HCT116 (cell line): ENCODE measurements around the gene SP9. TPM values are rescaled to one million over a fixed set of nuclear protein-coding genes. Genes with fewer than 3 reads are reported as not detected.
A peak's percentile ranks its signal among the peaks of the same experiment; 100 is the strongest.

Experiments
- ATAC-seq: fragments of 200-7000 bp; cut with Tn5 transposase; 2 replicates; pipeline ENCODE4 v1.9.1; 2020; ENCODE audit warnings: mild to moderate bottlenecking, moderate library complexity
- BruUV-seq: library from RNA; stranded (reverse); fragments of 400-500 nt; replicated peaks from 2 replicates; lab custom pipeline; 2021; lab: Mats Ljungman, UMichigan
- CTCF ChIA-PET: fragments of 300-600 bp; sonication (Branson Sonifier 250); formaldehyde crosslinking; loops from one replicate; lab custom pipeline; 2021; ENCODE audit warnings: antibody characterized with exemption; lab: Charles Lee
- POLR2A ChIA-PET: fragments of 300-600, 350-600 bp; sonication (Branson Sonifier 250); formaldehyde crosslinking; loops from one replicate; lab custom pipeline; 2021; ENCODE audit warnings: antibody characterized with exemption; lab: Charles Lee
- RAD21 ChIA-PET, 2 experiments: fragments of 300-600 bp; sonication (Branson Sonifier 250); formaldehyde crosslinking; loops; one replicate each; lab custom pipeline; 2023; ENCODE audit warnings: low total read pairs in 2 of 2; ENCODE audit not compliant: uncharacterized antibody in 2 of 2, unreplicated experiment in 2 of 2, low non-redundant PET in 1 of 2; lab: Charles Lee
- DNase-seq: peaks from one replicate; pipeline ENCODE4 v3.0.0-alpha.2; 2010; ENCODE audit warnings: low read depth, low spot score
- H2AFZ ChIP-seq: fragments of 200-600 bp; shearing (Covaris generic), sonication (generic); 2 replicates; pipeline ENCODE4 v1.6.1; 2017; ENCODE audit warnings: low read depth, mixed run types, mixed read lengths, antibody characterized with exemption, low read length; ENCODE audit not compliant: poor library complexity, severe bottlenecking
- H3K27ac ChIP-seq: 2 replicates; pipeline ENCODE4 v1.5.1; 2012; ENCODE audit warnings: low read depth, low read length
- H3K27me3 ChIP-seq: fragments of 200-600 bp; sonication (generic); 2 replicates; pipeline ENCODE4 v1.6.1; 2016; ENCODE audit warnings: mixed run types, low read length, mixed read lengths; ENCODE audit not compliant: insufficient read depth
- H3K36me3 ChIP-seq, 2 experiments: fragments of 200-500 bp in 1 of 2; fragments of 200-600 bp in 1 of 2; sonication (Bioruptor generic) in 1 of 2; sonication (generic) in 1 of 2; 2 replicates each; pipeline versions ENCODE4 v1.5.1 to v1.6.1; 2014 to 2016; ENCODE audit warnings: low read length in 2 of 2, inconsistent platforms in 1 of 2, mixed read lengths in 1 of 2, mixed run types in 1 of 2; ENCODE audit not compliant: insufficient read depth in 2 of 2, control insufficient read depth in 1 of 2
- H3K4me1 ChIP-seq, 2 experiments: fragments of 200-600 bp in 1 of 2; sonication (generic) in 1 of 2; 2 replicates each; pipeline versions ENCODE4 v1.5.1 to v1.6.1; 2012 to 2017; ENCODE audit warnings: low read length in 2 of 2, inconsistent platforms in 1 of 2, mild to moderate bottlenecking in 1 of 2, mixed read lengths in 1 of 2, mixed run types in 1 of 2, moderate library complexity in 1 of 2; ENCODE audit not compliant: insufficient read depth in 2 of 2, control insufficient read depth in 1 of 2
- H3K4me2 ChIP-seq: fragments of 200-600 bp; sonication (generic); 2 replicates; pipeline ENCODE4 v1.6.1; 2017; ENCODE audit warnings: mixed run types, low read length, mixed read lengths
- H3K4me3 ChIP-seq, 2 experiments: fragments of 200-600 bp in 1 of 2; sonication (generic) in 1 of 2; replicated peaks in 1 of 2; 2 replicates each; pipeline ENCODE4 v1.5.1; 2011 to 2016; ENCODE audit warnings: low read length in 2 of 2, control low read depth in 1 of 2, low read depth in 1 of 2, mild to moderate bottlenecking in 1 of 2, mixed read lengths in 1 of 2, mixed run types in 1 of 2
- H3K79me2 ChIP-seq: fragments of 200-600 bp; sonication (generic); 2 replicates; pipeline ENCODE4 v1.6.1; 2017; ENCODE audit warnings: mild to moderate bottlenecking, mixed run types, low read length, moderate library complexity, mixed read lengths; ENCODE audit not compliant: insufficient read depth
- H3K9ac ChIP-seq: fragments of 200-600 bp; sonication (generic); 2 replicates; pipeline ENCODE4 v1.6.1; 2016; ENCODE audit warnings: low read length, mixed read lengths
- H3K9me2 ChIP-seq: fragments of 200-600 bp; sonication (generic), shearing (Covaris generic); 2 replicates; pipeline ENCODE4 v1.6.1; 2017; ENCODE audit warnings: mixed run types, mild to moderate bottlenecking, moderate library complexity; ENCODE audit not compliant: insufficient read depth
- H3K9me3 ChIP-seq, 2 experiments: fragments of 200-500 bp in 1 of 2; fragments of 200-600 bp in 1 of 2; sonication (Bioruptor generic) in 1 of 2; sonication (generic) in 1 of 2; 2 replicates each; pipeline ENCODE4 v1.6.1; 2014 to 2017; ENCODE audit warnings: low read length in 2 of 2, mixed read lengths in 2 of 2, inconsistent platforms in 1 of 2, low read depth in 1 of 2, mild to moderate bottlenecking in 1 of 2, mixed run types in 1 of 2, moderate library complexity in 1 of 2; ENCODE audit not compliant: control insufficient read depth in 1 of 2, insufficient read depth in 1 of 2
- H4K20me1 ChIP-seq: fragments of 200-600 bp; sonication (generic), shearing (Covaris generic); 2 replicates; pipeline ENCODE4 v1.6.1; 2017; ENCODE audit warnings: mixed run types, mild to moderate bottlenecking, moderate library complexity; ENCODE audit not compliant: insufficient read depth
- ATF3 ChIP-seq: IDR thresholded peaks from 2 replicates; pipeline ENCODE4 v1.6.1; 2012
- CEBPB ChIP-seq: IDR thresholded peaks from 2 replicates; pipeline ENCODE4 v1.6.1; 2012; ENCODE audit warnings: low read depth
- EGR1 ChIP-seq: IDR thresholded peaks from 2 replicates; pipeline ENCODE4 v1.6.1; 2012; ENCODE audit warnings: low read depth
- ELF1 ChIP-seq: IDR thresholded peaks from 2 replicates; pipeline ENCODE4 v1.6.1; 2012; ENCODE audit warnings: low read depth, borderline replicate concordance
- POLR2A ChIP-seq: IDR thresholded peaks from 2 replicates; pipeline ENCODE4 v1.7.0; 2011; ENCODE audit warnings: borderline replicate concordance; ENCODE audit not compliant: insufficient read depth, insufficient read length; ENCODE audit errors: extremely low read depth
- YY1 ChIP-seq: IDR thresholded peaks from 2 replicates; pipeline ENCODE4 v1.6.1; 2011; ENCODE audit warnings: low read length, low read depth, moderate library complexity, mild to moderate bottlenecking; ENCODE audit not compliant: insufficient replicate concordance; ENCODE audit errors: extremely low read depth
- intact Hi-C: fragments of 100-400 bp; cut with micrococcal nuclease; formaldehyde crosslinking; loops from 2 replicates; pipeline ENCODE4 v1.10.0; 2022
- total RNA-seq: library from RNA; stranded (reverse); gene quantifications from one replicate; pipeline ENCODE4 v1.2.1, GENCODE V29; 2021; ENCODE audit not compliant: unreplicated experiment
- TF ChIP-seq, protein P1 (sequence below): IDR thresholded peaks from 2 replicates; pipeline ENCODE4 v1.6.1; 2012
- TF ChIP-seq, protein P2 (sequence below), 3 experiments: fragments of 200-600 bp in 1 of 3; sonication (generic) in 1 of 3; IDR thresholded peaks in 2 of 3; conservative IDR thresholded peaks in 1 of 3; 2 replicates each; pipeline ENCODE4 v1.5.1; 2012 to 2017; ENCODE audit warnings: low read depth in 2 of 3, low read length in 2 of 3, antibody characterized with exemption in 1 of 3, borderline replicate concordance in 1 of 3, control low read depth in 1 of 3, mild to moderate bottlenecking in 1 of 3, mixed read lengths in 1 of 3, mixed run types in 1 of 3, moderate library complexity in 1 of 3; ENCODE audit not compliant: insufficient read depth in 1 of 3

Gene SP9
- total RNA-seq, 1 experiment from 2014 or later: 0.69 TPM

- RAD21 ChIA-PET: no interaction called here
- H3K27me3 ChIP-seq: no peaks in the 10 kb centered on the region
- no peak overlapping the region for H3K9ac ChIP-seq
- TF ChIP-seq POLR2A (no peak), CEBPB (no peak), ATF3 (no peak)
- TF ChIP-seq, protein P1, sequence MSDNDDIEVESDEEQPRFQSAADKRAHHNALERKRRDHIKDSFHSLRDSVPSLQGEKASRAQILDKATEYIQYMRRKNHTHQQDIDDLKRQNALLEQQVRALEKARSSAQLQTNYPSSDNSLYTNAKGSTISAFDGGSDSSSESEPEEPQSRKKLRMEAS: no peak
- TF ChIP-seq, all 23 proteins: peak for 0
- ATAC-seq (no peak), DNase-seq (no peak)
- Histone ChIP-seq H3K9me2 (no peaks in the 10 kb centered on the region), H3K4me1 (peaks cover 0 to 5% of the 10 kb centered on the region in 2 experiments; a peak in 1 of 4 replicates), H3K27ac (no peak overlapping the region), H3K36me3 (no peaks in the 10 kb centered on the region), H3K4me3 (no peak overlapping the region), H3K4me2 (no peak overlapping the region), H3K79me2 (no peaks in the 10 kb centered on the region), H3K9me3 (no peaks in the 10 kb centered on the region), H4K20me1 (no peaks in the 10 kb centered on the region), H2AFZ (no peak overlapping the region)
- ChIA-PET POLR2A (no interaction called here), CTCF (no interaction called here)
- BruUV-seq: no TSS peak
- intact Hi-C loops: no loop called here
Measured at GRCh38 chr2:174300114-174300513, 34.6 kb upstream of the SP9 start.

DNA sequence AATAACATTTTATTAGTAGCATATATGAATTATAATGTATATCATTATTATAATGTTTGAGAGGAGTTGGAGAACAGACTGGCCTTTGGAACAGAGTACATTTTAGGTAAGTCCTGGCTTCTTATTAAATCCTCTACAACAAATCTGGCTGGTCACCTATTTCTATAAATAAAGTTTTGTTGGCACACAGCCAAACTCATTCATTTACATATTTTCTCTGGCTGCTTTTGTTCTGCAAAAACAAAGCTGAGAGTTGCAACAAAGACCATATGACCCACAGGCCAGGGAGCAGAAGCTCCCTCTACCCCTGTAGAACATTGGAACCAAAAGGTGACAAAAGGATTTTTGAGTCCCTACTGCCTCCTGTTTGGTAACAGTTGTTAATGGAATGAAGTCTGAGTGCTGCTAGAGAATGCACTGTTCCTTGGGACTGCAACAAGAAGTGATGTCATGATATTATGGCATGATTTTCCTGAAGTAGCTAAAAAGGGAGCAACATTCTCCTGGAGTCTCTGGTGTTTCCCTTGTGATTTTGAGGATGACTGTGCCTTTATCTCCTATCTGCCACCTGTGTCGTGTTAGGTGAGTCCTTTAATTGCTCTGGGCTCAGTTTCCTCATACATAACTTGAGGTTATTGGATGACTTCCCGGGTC lies 22.0 kb upstream of the SP9 start:
- no peaks in the 10 kb centered on the region for H3K36me3 ChIP-seq
- CTCF ChIA-PET: no interaction called here
- H4K20me1 ChIP-seq: no peaks in the 10 kb centered on the region
- no peaks in the 10 kb centered on the region for H3K79me2 ChIP-seq
- POLR2A ChIA-PET: no interaction called here
- RAD21 ChIA-PET: no interaction called here
- H3K27me3 ChIP-seq: no peaks in the 10 kb centered on the region
- no peaks in the 10 kb centered on the region for H3K9me2 ChIP-seq
- no peaks in the 10 kb centered on the region for H3K9me3 ChIP-seq
- TF ChIP-seq POLR2A: no peak
- TF ChIP-seq EGR1: no peak
- no peak for TF ChIP-seq ELF1
- TF ChIP-seq YY1: no peak
- TF ChIP-seq, protein P2, sequence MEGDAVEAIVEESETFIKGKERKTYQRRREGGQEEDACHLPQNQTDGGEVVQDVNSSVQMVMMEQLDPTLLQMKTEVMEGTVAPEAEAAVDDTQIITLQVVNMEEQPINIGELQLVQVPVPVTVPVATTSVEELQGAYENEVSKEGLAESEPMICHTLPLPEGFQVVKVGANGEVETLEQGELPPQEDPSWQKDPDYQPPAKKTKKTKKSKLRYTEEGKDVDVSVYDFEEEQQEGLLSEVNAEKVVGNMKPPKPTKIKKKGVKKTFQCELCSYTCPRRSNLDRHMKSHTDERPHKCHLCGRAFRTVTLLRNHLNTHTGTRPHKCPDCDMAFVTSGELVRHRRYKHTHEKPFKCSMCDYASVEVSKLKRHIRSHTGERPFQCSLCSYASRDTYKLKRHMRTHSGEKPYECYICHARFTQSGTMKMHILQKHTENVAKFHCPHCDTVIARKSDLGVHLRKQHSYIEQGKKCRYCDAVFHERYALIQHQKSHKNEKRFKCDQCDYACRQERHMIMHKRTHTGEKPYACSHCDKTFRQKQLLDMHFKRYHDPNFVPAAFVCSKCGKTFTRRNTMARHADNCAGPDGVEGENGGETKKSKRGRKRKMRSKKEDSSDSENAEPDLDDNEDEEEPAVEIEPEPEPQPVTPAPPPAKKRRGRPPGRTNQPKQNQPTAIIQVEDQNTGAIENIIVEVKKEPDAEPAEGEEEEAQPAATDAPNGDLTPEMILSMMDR (IDR thresholded peaks at IDR 0.05 in 2 of 3, conservative IDR thresholded peaks at IDR 0.05 in 1 of 3; ENCODE audit: borderline replicate concordance in 1 of 3, insufficient read depth in 1 of 3, low read depth in 2 of 3, low read length in 2 of 3): no peak
- H3K9ac ChIP-seq: no peak overlapping the region
- no peak overlapping the region for H3K27ac ChIP-seq
- H2AFZ ChIP-seq: peak overlapping the region; percentile 64
- no TSS peak for BruUV-seq
- no peak overlapping the region for H3K4me2 ChIP-seq
- no peaks in the 10 kb centered on the region for H3K4me1 ChIP-seq
- intact Hi-C loops: no loop called here
- no peak for ATAC-seq
- no peak for DNase-seq
- H3K4me3 ChIP-seq: no peak overlapping the region
